Measurements from ENCODE around the gene ZDBF2.

DNA sequence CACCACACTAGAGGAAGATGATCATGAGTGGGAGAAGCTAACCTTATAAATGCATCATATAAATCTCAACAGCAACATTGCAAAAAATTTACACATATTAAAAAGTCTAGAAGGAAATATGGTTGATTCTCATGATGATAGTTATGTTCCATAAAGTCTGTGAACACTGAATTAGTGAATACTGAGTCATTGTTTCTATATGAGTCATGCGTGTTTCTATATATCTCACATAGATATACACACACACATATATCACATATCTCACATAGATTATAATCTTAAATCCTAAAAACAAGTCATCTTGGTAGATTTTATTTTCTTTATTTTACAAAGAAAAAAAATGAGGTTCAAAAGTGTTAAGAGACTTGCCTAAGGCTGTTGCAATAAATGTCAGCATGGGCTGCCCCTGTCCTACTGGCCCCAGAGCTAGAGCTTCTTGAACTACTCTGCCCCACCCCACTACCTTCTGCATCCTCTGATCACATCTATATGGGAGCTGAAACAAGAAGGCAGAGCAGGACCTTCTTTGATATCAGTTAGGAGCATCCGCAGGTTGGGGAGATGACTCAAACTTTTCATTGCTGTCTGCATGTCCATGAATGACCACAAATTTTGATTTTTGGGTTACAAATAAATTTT, 87.1 kb downstream of the ZDBF2 start:
- TF ChIP-seq, protein P1, sequence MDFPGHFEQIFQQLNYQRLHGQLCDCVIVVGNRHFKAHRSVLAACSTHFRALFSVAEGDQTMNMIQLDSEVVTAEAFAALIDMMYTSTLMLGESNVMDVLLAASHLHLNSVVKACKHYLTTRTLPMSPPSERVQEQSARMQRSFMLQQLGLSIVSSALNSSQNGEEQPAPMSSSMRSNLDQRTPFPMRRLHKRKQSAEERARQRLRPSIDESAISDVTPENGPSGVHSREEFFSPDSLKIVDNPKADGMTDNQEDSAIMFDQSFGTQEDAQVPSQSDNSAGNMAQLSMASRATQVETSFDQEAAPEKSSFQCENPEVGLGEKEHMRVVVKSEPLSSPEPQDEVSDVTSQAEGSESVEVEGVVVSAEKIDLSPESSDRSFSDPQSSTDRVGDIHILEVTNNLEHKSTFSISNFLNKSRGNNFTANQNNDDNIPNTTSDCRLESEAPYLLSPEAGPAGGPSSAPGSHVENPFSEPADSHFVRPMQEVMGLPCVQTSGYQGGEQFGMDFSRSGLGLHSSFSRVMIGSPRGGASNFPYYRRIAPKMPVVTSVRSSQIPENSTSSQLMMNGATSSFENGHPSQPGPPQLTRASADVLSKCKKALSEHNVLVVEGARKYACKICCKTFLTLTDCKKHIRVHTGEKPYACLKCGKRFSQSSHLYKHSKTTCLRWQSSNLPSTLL (IDR thresholded peaks at IDR 0.05), result no peak
- TF ChIP-seq SMARCA5 (IDR thresholded peaks at IDR 0.05) (no peak), FOXA3 (CRISPR knock-in tag; conservative IDR thresholded peaks at IDR 0.05 in 1 of 2, IDR thresholded peaks at IDR 0.05 in 1 of 2) (no peak), TBP (optimal IDR thresholded peaks at IDR 0.05; ENCODE audit: low read depth, low read length) (no peak), POLR2AphosphoS5 (IDR thresholded peaks at IDR 0.05; ENCODE audit: control insufficient read depth, insufficient read depth, low read depth, low read length) (no peak), MBD2 (IDR thresholded peaks at IDR 0.05; ENCODE audit: borderline replicate concordance, low read depth) (no peak), LARP7 (IDR thresholded peaks at IDR 0.05) (no peak)
- TF ChIP-seq, protein P2, sequence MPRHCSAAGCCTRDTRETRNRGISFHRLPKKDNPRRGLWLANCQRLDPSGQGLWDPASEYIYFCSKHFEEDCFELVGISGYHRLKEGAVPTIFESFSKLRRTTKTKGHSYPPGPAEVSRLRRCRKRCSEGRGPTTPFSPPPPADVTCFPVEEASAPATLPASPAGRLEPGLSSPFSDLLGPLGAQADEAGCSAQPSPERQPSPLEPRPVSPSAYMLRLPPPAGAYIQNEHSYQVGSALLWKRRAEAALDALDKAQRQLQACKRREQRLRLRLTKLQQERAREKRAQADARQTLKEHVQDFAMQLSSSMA (CRISPR knock-in tag; IDR thresholded peaks at IDR 0.05), result no peak
- TF ChIP-seq, protein P3, sequence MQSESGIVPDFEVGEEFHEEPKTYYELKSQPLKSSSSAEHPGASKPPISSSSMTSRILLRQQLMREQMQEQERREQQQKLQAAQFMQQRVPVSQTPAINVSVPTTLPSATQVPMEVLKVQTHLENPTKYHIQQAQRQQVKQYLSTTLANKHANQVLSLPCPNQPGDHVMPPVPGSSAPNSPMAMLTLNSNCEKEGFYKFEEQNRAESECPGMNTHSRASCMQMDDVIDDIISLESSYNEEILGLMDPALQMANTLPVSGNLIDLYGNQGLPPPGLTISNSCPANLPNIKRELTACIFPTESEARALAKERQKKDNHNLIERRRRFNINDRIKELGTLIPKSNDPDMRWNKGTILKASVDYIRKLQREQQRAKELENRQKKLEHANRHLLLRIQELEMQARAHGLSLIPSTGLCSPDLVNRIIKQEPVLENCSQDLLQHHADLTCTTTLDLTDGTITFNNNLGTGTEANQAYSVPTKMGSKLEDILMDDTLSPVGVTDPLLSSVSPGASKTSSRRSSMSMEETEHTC (IDR thresholded peaks at IDR 0.05), result no peak
- TF ChIP-seq, protein P4, sequence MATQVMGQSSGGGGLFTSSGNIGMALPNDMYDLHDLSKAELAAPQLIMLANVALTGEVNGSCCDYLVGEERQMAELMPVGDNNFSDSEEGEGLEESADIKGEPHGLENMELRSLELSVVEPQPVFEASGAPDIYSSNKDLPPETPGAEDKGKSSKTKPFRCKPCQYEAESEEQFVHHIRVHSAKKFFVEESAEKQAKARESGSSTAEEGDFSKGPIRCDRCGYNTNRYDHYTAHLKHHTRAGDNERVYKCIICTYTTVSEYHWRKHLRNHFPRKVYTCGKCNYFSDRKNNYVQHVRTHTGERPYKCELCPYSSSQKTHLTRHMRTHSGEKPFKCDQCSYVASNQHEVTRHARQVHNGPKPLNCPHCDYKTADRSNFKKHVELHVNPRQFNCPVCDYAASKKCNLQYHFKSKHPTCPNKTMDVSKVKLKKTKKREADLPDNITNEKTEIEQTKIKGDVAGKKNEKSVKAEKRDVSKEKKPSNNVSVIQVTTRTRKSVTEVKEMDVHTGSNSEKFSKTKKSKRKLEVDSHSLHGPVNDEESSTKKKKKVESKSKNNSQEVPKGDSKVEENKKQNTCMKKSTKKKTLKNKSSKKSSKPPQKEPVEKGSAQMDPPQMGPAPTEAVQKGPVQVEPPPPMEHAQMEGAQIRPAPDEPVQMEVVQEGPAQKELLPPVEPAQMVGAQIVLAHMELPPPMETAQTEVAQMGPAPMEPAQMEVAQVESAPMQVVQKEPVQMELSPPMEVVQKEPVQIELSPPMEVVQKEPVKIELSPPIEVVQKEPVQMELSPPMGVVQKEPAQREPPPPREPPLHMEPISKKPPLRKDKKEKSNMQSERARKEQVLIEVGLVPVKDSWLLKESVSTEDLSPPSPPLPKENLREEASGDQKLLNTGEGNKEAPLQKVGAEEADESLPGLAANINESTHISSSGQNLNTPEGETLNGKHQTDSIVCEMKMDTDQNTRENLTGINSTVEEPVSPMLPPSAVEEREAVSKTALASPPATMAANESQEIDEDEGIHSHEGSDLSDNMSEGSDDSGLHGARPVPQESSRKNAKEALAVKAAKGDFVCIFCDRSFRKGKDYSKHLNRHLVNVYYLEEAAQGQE (IDR thresholded peaks at IDR 0.05; ENCODE audit: borderline replicate concordance), result no peak
- TF ChIP-seq, protein P4 (CRISPR knock-in tag; IDR thresholded peaks at IDR 0.05; ENCODE audit: low read depth), result no peak
- TF ChIP-seq, protein P5, sequence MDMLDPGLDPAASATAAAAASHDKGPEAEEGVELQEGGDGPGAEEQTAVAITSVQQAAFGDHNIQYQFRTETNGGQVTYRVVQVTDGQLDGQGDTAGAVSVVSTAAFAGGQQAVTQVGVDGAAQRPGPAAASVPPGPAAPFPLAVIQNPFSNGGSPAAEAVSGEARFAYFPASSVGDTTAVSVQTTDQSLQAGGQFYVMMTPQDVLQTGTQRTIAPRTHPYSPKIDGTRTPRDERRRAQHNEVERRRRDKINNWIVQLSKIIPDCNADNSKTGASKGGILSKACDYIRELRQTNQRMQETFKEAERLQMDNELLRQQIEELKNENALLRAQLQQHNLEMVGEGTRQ (CRISPR knock-in tag; IDR thresholded peaks at IDR 0.05), result no peak

All from K562 (cell line).